ENCODE results near the gene ZBTB42.
"Not testable (repeated sequence)": the region's sequence is repeated elsewhere in the genome, so short reads cannot be mapped to it uniquely, and the experiment has no call there.

ZBTB42 gene

GRCh38 chr14:104810316-104810715 lies 9.4 kb downstream of the ZBTB42 start:
- DNase-seq (ENCODE audit: low read depth), result no peak

DNA sequence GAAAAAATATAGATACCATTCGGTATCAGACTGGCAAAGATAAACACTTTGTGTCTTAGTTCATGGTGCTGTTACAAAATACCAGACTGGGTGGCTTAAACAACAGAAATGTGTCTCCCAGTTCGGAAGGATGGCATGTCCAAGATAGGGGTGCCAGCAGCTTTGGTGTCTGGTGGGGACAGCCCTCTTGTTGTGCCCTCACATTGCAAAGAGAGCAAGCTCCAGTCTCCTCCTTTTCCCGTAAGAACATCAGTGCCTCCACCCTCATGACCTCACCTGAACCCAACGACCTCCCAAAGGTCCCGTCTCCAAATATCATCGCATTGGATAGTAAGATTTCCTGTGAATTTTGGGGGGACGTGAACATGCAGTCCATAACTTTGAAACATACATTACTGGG lies 12.4 kb downstream of the ZBTB42 start:
- DNase-seq (ENCODE audit: low read depth), result no peak

DNA sequence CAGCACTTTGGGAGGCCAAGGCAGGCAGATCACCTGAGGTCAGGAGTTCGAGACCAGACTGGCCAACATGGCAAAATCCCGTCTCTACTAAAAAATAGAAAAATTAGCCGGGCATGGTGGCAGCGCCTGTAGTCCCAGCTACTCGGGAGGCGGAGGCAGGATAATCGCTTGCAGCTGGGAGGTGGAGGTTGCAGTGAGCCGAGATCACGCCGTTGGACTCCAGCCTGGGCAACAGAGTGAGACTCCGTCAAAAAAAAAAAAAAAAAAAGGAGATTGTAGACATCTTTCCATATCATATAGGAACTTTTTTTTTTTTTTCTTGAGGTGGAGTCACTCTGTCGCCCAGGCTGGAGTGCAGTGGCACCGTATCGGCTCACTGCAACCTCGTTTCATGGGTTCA lies 13.8 kb downstream of the ZBTB42 start:
- DNase-seq (ENCODE audit: low read depth), result not testable (repeated sequence)

DNA sequence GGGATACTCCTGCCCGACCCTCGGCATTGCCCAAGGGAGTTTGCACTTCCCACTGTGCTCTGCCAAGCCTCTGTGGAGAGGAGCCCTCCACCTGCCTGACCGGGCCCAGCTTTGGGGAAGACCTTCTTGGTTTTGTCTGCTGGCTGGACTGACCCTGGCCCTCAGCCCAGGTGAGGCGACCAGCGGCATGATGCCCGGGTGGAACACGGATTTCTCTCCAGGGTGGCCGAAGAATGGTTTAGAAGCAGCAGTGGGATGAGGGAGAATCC lies 15.6 kb downstream of the ZBTB42 start:
- DNase-seq (ENCODE audit: low read depth), result no peak

DNA sequence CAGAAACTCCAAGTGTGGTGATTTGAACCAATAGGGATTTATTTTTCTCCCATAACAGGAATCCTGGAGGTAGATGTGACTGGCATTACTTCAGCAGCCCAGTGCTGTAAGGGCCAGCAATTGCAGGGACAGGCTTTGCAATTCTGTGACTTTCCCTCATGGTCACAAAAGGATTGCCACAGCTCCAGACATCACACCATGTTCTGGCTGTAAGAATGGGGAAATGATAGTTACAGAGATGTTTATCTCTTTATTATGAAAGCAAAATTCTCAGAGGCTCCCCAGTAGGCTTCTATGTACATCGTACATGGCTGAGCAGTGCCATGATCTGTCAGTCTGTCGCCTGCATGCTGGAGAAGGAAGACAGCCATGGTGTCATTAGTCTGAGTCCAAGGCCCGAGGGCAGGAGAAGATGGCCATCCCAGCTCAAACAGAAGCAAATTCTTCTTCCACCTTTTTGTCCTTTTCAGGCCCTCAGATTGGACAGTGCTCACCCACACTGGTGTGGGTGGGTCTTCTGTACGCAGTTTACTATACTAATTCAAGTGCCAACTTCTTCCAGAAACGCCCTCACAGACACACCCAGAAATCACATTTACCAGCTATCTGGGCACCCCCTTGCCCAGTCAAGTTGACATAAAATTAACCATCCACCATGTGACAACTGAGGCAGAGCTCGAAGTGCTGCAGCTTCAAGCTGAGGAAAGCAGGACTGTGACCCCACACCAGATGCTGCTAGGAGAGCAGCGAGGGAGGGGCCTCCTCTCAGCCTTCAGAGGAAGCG lies 17.2 kb downstream of the ZBTB42 start:
- no peak for DNase-seq (ENCODE audit: low read depth)

DNA sequence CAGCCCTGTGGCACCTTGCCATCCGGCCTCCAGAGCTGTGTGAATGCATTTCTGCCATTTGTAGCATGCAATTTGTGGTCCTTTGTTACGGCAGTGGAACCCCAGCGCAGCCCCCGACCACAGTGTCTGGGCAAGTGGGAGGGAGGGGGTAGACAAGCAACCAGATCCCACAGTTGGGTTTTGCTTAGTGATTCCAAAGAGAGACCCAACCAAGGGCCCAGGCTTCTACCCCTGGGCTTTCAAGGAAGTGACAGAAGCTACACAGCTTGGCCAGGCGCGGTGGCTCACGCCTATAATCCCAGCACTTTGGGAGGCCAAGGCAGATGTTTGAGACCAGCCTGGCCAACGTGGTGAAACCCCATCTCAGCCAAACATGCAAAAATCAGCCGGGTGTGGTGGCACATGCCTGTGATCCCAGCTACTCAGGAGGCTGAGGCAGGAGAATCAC lies 17.8 kb downstream of the ZBTB42 start:
- no peak for DNase-seq (ENCODE audit: low read depth)

- no peak for DNase-seq (ENCODE audit: low read depth)
Observed at GRCh38 chr14:104819361-104819781, 18.5 kb downstream of the ZBTB42 start.

DNA sequence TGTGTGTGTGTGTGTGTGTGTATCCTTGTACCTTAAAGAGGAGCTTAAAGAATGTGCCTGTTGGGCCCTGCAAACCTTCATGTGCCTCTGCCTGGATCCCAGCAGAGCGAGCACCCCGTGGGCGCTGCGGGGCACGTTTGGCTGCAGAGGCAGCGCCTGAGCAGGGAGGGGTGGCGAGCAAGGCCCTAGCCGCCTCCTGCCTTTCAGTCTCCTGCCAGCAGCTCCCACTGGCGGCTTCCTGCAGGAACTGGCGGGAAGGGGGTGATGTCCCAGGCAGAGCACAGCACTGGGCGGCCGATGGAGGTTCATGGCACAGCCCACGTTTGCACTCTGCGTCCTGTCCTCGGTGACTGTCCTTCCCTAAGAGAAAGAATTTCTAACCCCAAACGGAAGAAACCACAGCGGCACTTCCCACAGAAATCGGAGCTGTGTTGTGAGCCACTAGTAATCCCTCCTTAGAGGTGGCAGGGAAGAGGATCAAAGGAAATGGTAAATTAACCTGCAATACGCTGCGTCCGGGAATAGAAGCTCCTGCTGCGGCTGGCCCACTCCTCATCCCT lies 19.8 kb downstream of the ZBTB42 start:
- DNase-seq (ENCODE audit: low read depth), result no peak

DNA sequence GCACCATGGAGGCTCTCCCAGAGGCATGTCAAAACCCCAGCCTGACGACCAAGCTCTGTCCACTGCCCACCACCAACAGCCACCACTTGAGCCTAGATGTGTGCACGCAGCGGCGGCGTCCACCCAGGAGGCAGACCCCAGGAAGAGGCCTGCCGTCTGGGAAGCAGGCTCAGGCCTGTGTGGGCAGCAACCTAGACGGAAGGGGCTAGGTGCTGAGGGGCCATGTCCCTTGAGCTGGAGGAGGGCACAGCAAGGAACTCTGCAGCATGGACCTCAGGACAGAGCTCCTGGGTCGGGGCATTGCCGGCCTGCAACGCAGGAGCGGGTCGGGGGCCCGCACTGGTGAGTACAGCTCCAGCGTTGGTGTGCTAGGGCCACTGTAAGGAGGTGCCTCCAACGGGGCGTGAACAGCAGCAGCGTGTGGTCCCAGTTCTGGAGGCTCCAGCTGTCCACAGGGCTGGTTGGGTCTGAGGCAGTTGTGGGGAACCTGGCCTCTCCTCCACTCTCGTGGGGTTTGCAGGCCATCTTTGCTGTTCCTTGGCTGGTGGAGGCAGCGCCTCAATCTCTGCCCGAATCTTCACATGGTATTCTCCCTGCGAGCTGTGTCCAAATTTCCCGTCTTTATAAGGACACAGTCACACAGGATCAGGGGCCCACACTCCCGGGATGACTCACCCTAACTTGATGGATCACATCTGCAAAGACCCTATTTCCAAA lies 20.5 kb downstream of the ZBTB42 start:
- no peak for DNase-seq (ENCODE audit: low read depth)

DNA sequence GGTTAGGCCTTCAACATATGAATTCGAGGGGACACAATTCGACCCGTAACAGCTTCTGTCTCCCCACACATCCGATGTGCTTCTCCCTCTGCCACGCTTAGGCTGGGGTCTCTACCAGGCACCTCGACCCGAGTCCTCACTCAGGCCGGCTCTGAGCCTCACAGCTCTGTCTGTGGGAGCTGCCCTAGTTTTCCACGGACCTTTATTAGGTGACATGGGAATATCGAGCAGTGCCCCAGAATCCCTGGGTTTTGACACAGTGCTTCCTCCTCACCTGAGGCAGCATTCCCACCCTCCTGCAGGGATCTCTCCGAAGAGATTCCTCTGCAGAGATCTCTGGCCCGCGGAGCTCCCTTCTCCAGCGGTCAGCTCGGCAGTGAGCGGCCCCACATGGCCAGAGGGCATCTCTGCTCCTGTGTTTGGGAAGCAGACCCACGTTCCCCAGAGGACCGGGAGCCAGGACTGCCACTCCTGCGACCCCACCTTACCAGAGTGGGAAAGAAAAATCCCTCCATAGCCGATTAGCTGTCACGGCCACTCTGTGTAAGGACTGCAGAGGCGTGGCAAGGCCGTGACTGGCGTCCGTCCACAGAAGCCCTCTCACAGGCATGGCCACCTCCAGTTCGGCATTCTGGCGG lies 21.2 kb downstream of the ZBTB42 start:
- DNase-seq (ENCODE audit: low read depth), result no peak

DNA sequence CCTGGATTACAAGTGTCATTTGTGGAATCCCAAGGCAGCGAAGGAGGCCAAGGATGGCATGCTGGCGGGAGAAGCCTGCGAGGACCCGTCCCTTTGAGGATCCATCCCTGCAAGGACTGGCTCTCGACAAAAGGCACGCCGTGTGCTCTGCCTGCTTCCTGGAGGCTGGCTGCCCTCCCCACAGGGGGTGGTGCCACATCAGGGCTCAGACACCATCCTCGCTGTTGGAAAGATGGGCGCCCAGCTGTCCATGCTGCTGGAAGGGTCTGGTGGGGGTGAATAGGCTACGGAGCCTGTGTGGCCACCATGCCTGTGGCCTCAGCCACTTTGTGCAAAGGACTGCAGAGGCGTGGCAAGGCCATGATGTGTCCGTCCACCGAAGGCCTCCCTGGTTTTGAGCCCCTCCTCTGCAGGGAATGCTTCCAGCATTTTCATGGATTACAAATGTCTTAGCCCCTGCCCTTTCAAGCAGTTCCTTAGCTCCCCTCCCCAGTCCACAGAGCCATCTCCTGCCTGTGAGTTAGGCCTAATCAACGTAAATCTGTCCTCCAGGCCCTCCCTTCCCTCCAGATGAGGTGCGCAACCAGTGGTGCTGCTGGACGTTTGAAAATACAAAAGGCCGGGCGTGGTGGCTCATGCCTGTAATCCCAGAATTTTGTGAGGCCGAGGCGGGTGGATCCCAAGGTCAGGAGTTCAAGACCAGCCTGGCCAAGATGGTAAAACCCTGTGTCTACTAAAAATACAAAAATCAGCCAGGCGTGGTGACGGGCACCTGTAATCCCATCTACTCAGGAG lies 22.1 kb downstream of the ZBTB42 start:
- no peak for DNase-seq (ENCODE audit: low read depth)

- no peak for DNase-seq (ENCODE audit: low read depth)
Observed at GRCh38 chr14:104824353-104824997, 23.6 kb downstream of the ZBTB42 start.

GRCh38 chr14:104826189-104826860 lies 25.4 kb downstream of the ZBTB42 start:
- DNase-seq (ENCODE audit: low read depth), result no peak

GRCh38 chr14:104826861-104827176 lies 25.9 kb downstream of the ZBTB42 start:
- no peak for DNase-seq (ENCODE audit: low read depth)

- no peak for DNase-seq (ENCODE audit: low read depth)
Observed at GRCh38 chr14:104827177-104828055, 26.5 kb downstream of the ZBTB42 start.

DNA sequence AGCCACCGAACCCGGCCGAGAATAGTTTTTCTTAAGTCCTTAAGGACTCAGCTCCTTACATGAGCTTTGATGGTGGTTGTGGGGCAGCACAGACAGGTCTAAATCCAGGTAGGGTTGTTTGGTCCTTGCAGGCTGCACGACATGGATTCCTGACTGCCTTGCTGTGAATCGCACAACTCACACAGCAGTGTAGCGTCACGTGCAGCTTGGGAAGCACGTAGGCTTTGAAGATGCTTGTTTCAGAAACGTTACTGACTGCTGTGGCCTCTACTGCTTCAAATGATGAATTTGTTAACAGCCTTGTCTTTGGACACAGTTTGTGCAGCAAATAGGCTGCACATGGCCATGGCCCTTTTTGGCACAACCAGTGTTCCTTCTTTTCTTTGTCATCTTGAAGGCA lies 29.9 kb downstream of the ZBTB42 start:
- no peak for DNase-seq (ENCODE audit: low read depth)

GRCh38 chr14:104836171-104836935 lies 35.5 kb downstream of the ZBTB42 start:
- DNase-seq (ENCODE audit: low read depth), result not testable (repeated sequence)

DNA sequence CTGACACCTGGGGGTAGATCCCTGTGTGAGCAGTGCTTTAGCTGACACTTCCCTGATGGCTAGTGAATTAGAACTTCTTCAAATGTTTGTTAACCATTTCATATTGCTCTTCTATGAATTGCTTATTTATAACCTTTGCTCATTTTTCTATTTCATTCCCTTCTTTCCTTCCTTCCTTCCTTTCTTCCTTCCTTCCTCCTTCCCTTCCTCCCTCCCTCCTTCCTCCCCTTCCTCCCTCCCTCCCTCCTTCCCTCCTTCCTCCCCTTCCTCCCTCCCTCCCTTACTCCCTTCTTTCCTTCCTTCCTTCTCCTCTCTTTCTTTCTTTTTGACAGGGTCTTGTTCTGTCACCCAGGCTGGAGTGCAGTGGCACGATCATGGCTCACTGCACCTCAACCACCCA lies 40.8 kb downstream of the ZBTB42 start:
- no peak for DNase-seq (ENCODE audit: low read depth)

DNA sequence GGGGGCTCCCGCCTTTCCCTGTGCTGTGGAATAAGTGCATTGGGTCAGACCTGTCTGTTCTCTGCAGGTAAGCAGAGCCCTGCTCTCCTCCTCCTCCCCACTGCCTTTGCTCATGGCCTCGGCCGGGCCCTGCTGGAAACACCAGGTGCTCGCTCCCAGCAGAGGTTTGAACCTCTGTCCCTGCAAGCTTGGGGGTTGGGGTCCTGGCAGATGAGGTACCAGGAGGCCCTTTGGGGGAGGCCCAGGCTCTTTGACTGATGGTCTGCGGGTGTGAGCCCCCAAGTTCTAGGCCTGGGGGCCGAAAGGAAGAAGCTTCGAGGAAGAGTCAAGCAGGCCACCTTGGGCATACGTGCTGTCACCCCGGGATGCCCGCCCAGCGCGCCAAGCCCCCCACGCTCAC lies 42.1 kb downstream of the ZBTB42 start:
- DNase-seq (ENCODE audit: low read depth), result no peak
